Ectodermal cell (in vitro differentiated cells): ENCODE measurements around the gene PGRMC2.

Experiments used
- H3K27ac ChIP-seq: 2 replicates; pipeline ENCODE4 v1.7.0; 2013; ENCODE audit warnings: mild to moderate bottlenecking, low read depth, low read length; ENCODE audit not compliant: insufficient read depth, poor library complexity, severe bottlenecking
- H3K27me3 ChIP-seq: 2 replicates; pipeline ENCODE4 v1.7.0; 2013; ENCODE audit warnings: mild to moderate bottlenecking, low read length; ENCODE audit not compliant: insufficient read depth, control insufficient read depth, poor library complexity, severe bottlenecking
- H3K36me3 ChIP-seq: one replicate; pipeline ENCODE4 v1.7.0; 2013; ENCODE audit warnings: low read length; ENCODE audit not compliant: control insufficient read depth, insufficient read depth
- H3K4me1 ChIP-seq: one replicate; pipeline ENCODE4 v1.7.0; 2013; ENCODE audit warnings: low read length; ENCODE audit not compliant: control insufficient read depth, insufficient read depth
- H3K4me3 ChIP-seq: 2 replicates; pipeline ENCODE4 v1.7.0; 2013; ENCODE audit warnings: low read depth, low read length, control low read depth; ENCODE audit not compliant: insufficient read depth
- H3K9me3 ChIP-seq: 2 replicates; pipeline ENCODE4 v1.7.0; 2013; ENCODE audit warnings: mild to moderate bottlenecking, low read length, moderate library complexity; ENCODE audit not compliant: control insufficient read depth
- WGBS, 2 experiments: methylation state at CpG; one replicate each; pipeline ENCODE4 v1.1.7; 2013; ENCODE audit warnings: missing lambda C conversion rate in 2 of 2; 5-methylcytosine and 5-hydroxymethylcytosine counted together

PGRMC2 gene

GRCh38 chr4:128301979-128302378 lies 14.4 kb upstream of the PGRMC2 start:
- no peak overlapping the region for H3K4me3 ChIP-seq
- no peaks in the 10 kb centered on the region for H3K27me3 ChIP-seq
- no peaks in the 10 kb centered on the region for H3K9me3 ChIP-seq
- no peaks in the 10 kb centered on the region for H3K4me1 ChIP-seq
- H3K36me3 ChIP-seq = no peaks in the 10 kb centered on the region
- 86 to 93% methylated on average over 2 of the region's 2 CpGs for WGBS, 2 experiments
- no peak overlapping the region for H3K27ac ChIP-seq

DNA sequence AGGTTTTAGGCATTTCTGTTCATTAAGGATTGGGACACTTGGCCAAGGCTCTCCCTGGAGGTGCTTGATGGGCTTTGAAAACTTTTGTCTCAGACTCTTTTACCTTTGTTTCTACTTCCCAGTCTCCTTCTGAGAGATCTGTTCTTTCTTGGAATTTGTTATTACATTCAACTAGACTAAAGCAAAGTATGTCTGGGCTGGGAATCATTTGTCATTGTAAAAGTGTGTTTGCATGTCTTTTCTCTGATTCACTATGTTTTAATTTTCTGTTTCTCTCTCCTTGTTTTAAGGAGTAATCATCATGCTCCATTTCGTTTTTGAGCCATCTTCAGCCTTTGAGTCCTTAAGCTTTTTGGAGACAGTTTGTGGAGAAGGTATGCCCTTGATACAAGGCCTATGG lies 12.2 kb upstream of the PGRMC2 start:
- no peaks in the 10 kb centered on the region for H3K4me1 ChIP-seq
- no peak overlapping the region for H3K27ac ChIP-seq
- H3K36me3 ChIP-seq = no peaks in the 10 kb centered on the region
- H3K9me3 ChIP-seq = no peaks in the 10 kb centered on the region
- WGBS, 2 experiments = 80 to 91% methylated on average over 1 of the region's 1 CpG
- H3K4me3 ChIP-seq = no peak overlapping the region
- no peaks in the 10 kb centered on the region for H3K27me3 ChIP-seq

DNA sequence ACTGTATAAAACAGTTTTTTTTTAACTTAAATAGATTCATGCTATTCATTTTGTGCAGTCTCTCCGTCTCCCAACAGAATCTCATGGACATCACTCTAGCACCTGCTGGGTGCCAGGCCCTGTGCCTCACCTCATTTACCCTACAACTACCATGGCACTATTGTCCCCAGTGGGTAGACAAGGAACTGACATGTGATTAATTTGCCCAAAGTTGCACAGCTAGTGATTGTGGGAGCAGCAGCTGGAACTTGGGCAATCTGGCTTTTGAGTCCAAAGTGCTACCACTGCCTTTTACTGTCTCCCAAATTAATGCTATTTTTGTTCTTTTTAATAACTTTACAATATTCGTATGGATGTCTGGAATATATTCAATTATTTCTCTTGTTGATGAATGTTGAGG lies 11.2 kb upstream of the PGRMC2 start:
- Histone ChIP-seq H3K9me3 (no peaks in the 10 kb centered on the region), H3K4me3 (no peak overlapping the region), H3K27me3 (no peaks in the 10 kb centered on the region), H3K36me3 (no peaks in the 10 kb centered on the region), H3K4me1 (no peaks in the 10 kb centered on the region), H3K27ac (no peak overlapping the region)
- 94 to 96% methylated on average over 1 of the region's 2 CpGs for WGBS, 2 experiments

- WGBS, 2 experiments = 96 to 99% methylated on average over 7 of the region's 7 CpGs
- no peak overlapping the region for H3K4me3 ChIP-seq
Observed at GRCh38 chr4:128298146-128298758, 10.6 kb upstream of the PGRMC2 start.

GRCh38 chr4:128295255-128295654 lies 7.6 kb upstream of the PGRMC2 start:
- H3K36me3 ChIP-seq = no peaks in the 10 kb centered on the region
- H3K27me3 ChIP-seq = no peaks in the 10 kb centered on the region
- H3K4me3 ChIP-seq = no peak overlapping the region
- no peaks in the 10 kb centered on the region for H3K4me1 ChIP-seq
- no peaks in the 10 kb centered on the region for H3K9me3 ChIP-seq
- no peak overlapping the region for H3K27ac ChIP-seq
- 71 to 83% methylated on average over 1 to 2 of the region's 2 CpGs for WGBS, 2 experiments

More at GRCh38 chr4:128298146-128298758, 10.6 kb upstream of the PGRMC2 start:
- Histone ChIP-seq H3K9me3 (no peaks in the 10 kb centered on the region), H3K27me3 (no peaks in the 10 kb centered on the region), H3K27ac (no peak overlapping the region), H3K36me3 (no peaks in the 10 kb centered on the region), H3K4me1 (no peaks in the 10 kb centered on the region)

- Histone ChIP-seq H3K27me3 (no peaks in the 10 kb centered on the region), H3K4me1 (no peaks in the 10 kb centered on the region), H3K4me3 (no peak overlapping the region), H3K27ac (no peak overlapping the region), H3K36me3 (no peaks in the 10 kb centered on the region), H3K9me3 (no peaks in the 10 kb centered on the region)
- 85 to 91% methylated on average over 2 to 3 of the region's 3 CpGs for WGBS, 2 experiments
Observed at GRCh38 chr4:128294464-128294863, 6.9 kb upstream of the PGRMC2 start.

DNA sequence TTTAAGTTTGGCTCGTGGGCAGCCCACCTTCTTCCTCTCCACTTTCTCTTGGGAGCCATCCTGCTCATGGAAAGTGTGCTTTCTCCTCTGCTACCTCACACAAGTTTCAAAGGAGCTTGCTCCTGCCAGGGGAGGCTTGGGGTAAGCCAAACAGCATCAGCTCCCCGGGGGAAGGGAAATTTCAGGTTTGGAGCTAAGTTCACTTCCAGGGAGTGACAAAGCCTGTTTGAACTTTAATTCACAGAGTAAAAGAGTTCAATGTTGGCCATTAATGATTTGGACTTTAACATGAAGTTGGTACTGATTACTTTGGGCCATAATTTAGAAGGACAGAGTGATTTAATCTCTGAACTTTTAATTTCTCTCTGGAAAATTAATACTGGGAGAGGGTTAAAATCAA lies 4.7 kb upstream of the PGRMC2 start:
- no peak overlapping the region for H3K27ac ChIP-seq
- H3K4me1 ChIP-seq = no peaks in the 10 kb centered on the region
- no peaks in the 10 kb centered on the region for H3K36me3 ChIP-seq
- 87 to 91% methylated on average over 2 of the region's 2 CpGs for WGBS, 2 experiments
- H3K9me3 ChIP-seq = no peaks in the 10 kb centered on the region
- H3K27me3 ChIP-seq = no peaks in the 10 kb centered on the region
- no peak overlapping the region for H3K4me3 ChIP-seq

- WGBS, 2 experiments = 92% methylated on average over 2 of the region's 2 CpGs; no CpG with 5 or more reads in 1 of the 2 experiments
- no peaks in the 10 kb centered on the region for H3K27me3 ChIP-seq
- H3K4me1 ChIP-seq = no peaks in the 10 kb centered on the region
- H3K4me3 ChIP-seq = no peak overlapping the region
- H3K36me3 ChIP-seq = no peaks in the 10 kb centered on the region
- H3K9me3 ChIP-seq = no peaks in the 10 kb centered on the region
- H3K27ac ChIP-seq = no peak overlapping the region
Observed at GRCh38 chr4:128291096-128291495, 3.5 kb upstream of the PGRMC2 start.

DNA sequence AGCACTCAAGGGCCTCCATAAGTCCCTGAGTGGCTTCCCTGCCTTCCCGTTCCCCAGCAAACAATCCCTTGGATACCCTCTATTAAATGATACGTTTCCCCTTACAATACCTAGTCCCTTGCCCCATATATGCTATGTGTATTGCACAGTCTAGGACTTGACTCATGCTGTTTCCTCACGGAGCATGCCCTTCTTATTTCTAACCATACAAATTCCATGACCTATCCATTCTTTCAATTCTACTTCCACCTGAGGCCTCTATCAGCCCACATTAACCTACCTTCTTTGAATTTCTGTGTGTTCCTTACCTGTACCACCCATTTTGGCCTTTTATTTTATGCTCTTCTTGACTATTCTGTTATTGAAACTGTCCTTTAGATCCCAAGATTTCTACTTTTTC lies 2.9 kb upstream of the PGRMC2 start:
- no peak overlapping the region for H3K4me3 ChIP-seq
- no peaks in the 10 kb centered on the region for H3K27me3 ChIP-seq
- no peak overlapping the region for H3K27ac ChIP-seq
- H3K4me1 ChIP-seq = no peaks in the 10 kb centered on the region
- WGBS, 2 experiments = 92 to 96% methylated on average over 3 of the region's 3 CpGs
- no peaks in the 10 kb centered on the region for H3K9me3 ChIP-seq
- H3K36me3 ChIP-seq = no peaks in the 10 kb centered on the region

DNA sequence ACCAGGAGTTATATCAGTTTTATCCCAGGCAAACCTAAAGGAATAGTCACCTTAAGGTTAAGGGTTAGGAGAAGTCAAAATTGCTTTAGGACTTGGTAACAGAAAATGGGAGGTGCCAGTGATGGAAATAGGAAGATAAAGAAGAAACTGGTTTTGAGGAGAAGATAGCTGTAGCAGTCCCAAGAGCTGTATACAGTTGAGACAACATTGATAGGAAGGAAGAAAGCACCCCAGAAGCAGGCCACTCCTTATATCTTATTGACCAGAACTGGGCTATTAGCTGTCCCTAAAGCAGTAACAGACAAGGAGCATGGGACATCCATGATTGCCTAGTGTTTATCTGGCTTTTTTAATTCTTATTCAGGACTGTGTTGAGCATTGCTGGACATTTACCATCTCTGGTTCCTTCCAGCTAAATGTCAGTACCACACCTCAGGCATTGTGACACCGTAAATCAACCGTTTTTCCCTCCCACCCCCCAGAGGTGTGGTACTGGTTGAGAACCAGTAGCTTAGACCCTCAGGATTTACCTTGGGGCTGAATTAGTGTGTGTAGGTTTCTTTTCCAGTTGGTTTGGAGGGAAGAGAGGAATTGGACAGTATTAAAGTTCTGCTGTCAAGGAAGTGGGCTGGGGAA lies 2.0 kb upstream of the PGRMC2 start:
- WGBS, 2 experiments = 100% methylated on average over 2 of the region's 2 CpGs; no CpG with 5 or more reads in 1 of the 2 experiments
- Histone ChIP-seq H3K4me1 (no peaks in the 10 kb centered on the region), H3K27me3 (no peaks in the 10 kb centered on the region), H3K9me3 (no peaks in the 10 kb centered on the region), H3K36me3 (no peaks in the 10 kb centered on the region), H3K27ac (no peak overlapping the region), H3K4me3 (no peak overlapping the region)
